HG03025 (cell line): Measurements from ENCODE around the gene ATP1A2.
"Not testable (repeated sequence)": the region's sequence is repeated elsewhere in the genome, so short reads cannot be mapped to it uniquely, and the experiment has no call there.

Experiments used
- ATAC-seq: cut with Tn5 transposase; IDR thresholded peaks from one replicate; pipeline ENCODE4 v1.9.1; 2021; ENCODE audit warnings: mild to moderate bottlenecking, moderate library complexity; ENCODE audit not compliant: unreplicated experiment, low FRiP score

The ATP1A2 gene

DNA sequence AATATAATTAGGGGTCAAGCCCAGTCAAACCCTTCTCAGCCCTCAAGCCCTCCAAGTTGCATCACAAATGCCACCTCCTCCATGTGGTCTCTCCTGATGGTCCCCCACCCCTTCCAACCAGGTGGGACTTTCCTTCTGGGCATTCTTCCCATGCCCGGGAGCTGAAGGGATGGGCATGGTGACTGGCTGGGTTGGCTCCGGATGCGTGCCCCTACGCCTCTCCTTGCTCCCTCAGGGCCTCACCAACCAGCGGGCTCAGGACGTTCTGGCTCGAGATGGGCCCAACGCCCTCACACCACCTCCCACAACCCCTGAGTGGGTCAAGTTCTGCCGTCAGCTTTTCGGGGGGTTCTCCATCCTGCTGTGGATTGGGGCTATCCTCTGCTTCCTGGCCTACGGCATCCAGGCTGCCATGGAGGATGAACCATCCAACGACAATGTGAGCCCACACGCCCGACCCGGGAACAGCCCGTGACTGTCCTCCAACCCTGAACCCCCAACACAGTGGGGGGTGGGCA lies 7.5 kb downstream of the ATP1A2 start:
- ATAC-seq, result no peak

DNA sequence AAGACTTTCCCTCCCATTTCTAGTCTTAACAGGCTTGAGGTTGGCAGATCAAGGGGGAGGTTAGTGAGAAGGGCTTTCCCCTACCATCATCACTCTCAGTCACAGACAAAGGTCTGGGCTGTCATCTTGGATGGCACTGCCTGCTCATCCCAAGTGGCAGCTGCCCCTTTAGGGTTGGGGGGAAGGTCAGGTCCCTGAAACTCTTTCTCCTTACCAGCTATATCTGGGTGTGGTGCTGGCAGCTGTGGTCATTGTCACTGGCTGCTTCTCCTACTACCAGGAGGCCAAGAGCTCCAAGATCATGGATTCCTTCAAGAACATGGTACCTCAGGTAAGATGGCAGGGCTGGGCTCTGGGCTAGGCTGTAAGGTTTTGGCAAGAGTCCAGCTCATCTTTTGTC lies 8.2 kb downstream of the ATP1A2 start:
- no peak for ATAC-seq

DNA sequence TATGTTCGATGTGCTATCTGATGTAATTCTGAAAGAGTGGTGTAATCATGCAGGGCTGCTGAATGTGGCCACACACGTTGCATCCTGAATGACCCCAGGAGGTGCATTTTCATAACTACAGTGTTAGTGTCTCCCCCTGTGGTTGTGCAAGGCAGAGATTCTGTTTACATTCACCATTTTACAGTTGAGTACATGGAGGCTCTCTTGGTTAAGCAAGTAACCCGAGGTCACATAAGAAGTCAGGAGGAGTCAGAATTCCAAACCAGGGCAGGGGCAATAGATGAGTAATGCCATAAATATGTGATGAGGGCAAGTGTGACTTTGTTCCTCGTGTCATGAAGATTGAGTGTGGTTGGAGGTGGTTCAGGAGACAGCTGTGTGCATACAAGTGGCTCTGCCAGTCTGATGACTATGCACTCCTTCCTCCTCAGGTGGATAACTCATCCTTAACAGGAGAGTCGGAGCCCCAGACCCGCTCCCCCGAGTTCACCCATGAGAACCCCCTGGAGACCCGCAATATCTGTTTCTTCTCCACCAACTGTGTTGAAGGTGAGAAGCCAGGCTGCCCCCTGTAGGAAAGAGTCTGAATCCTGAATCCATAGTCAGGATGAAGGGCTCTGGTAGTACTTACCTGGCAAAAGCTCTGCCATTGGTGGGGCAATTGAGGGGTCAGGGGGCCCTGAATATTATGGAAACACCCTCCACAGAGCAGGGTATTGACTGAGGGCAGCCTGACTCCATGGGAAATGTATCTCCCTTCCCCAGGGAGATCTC lies 9.3 kb downstream of the ATP1A2 start:
- ATAC-seq, result no peak

DNA sequence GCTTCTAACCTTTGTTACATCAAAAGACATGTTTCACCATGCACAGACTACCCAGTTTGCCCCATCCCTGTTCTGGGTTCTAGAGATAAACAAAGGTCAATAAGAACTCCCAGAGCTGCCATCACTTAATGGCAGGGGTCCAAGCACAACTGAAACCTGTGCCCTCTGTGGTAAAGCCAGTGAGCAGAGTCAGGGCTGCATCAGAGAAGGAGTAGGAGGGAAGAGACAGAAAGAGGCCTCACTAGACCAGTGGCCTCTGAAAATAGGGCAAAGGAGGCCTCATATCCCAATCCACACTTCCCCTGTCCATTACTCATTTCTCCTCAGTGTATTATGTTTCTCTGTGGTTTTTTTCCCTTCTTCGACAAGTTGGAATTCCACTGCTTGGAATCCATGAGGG lies 10.2 kb downstream of the ATP1A2 start:
- no peak for ATAC-seq

DNA sequence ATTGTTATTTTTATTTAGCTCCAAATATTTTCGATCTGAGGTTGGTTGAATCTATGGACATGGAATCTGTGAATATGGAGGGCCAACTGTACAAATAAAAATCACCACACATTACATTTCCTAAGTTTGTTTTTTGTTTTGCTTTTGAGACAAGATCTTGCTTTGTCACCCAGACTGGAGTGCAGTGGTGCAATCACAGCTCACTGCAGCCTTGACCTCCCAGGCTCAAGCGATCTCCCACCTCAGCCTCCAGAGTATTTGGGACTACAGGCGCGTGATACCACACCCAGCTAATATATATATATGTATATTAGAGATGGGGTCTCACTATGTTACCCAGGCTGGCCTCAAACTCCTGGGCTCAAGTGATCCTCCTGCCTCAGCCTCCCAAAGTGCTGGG lies 10.8 kb downstream of the ATP1A2 start:
- ATAC-seq, result not testable (repeated sequence)

DNA sequence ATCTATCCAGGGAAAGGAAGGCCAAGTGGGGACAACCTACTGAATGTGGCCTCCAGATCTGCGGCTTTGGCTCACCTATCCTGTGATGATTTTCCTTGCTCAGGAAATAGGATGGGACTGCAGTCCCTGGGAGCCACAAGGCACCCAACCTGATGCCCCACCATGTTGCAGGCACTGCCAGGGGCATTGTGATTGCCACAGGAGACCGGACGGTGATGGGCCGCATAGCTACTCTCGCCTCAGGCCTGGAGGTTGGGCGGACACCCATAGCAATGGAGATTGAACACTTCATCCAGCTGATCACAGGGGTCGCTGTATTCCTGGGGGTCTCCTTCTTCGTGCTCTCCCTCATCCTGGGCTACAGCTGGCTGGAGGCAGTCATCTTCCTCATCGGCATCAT lies 11.8 kb downstream of the ATP1A2 start:
- no peak for ATAC-seq

DNA sequence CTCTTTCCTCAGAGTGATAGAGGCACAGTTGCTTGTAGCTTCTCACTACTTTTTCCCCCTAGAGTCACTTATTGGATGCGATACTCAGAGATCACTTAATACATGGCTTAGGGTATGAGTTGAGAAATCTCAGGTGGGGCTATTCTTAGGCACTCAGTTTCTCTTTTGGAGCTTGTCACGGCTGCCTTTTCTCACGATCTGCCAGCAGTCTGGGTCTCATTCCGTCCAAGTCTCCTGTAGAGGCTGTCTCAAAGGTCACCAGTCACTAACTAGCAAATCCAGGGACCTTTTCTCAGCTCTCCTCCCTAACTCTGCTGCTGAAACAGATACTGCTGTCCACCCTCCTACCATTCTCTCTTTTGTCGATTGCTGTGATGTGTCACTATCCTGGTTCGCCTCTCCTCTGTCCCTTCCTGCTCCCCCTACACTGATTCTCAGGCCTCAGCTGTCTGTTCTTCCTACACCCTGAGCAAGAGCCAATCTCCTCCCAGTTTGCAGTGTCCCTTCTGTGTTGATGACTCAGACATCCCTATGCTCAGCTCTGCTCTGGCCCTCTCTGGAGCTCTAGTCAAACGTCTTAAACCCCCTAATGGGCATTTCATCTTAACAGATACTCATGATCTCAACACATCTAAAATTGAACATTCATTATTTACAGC lies 12.4 kb downstream of the ATP1A2 start:
- ATAC-seq, result no peak

DNA sequence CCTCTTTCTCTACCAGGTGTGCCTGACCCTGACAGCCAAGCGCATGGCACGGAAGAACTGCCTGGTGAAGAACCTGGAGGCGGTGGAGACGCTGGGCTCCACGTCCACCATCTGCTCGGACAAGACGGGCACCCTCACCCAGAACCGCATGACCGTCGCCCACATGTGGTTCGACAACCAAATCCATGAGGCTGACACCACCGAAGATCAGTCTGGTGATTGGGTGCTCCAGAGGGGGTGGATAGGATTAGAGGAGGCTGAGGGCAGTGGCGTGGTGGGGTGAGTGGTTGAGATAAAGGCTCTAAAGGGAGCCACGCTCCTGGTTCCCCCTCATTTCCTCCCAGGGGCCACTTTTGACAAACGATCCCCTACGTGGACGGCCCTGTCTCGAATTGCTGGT lies 13.1 kb downstream of the ATP1A2 start:
- no peak for ATAC-seq

DNA sequence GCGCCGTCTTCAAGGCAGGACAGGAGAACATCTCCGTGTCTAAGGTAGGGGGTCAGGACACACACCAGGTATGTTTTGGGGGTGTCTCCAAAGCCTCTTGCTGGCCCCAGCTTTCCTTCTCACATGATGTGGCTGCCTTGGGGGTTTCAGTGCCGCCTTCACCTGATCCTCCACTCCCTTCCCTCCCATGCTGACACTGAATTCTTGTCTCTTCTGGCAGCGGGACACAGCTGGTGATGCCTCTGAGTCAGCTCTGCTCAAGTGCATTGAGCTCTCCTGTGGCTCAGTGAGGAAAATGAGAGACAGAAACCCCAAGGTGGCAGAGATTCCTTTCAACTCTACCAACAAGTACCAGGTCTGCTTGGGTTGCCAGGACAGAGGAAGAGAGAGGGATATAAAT lies 13.5 kb downstream of the ATP1A2 start:
- no peak for ATAC-seq

DNA sequence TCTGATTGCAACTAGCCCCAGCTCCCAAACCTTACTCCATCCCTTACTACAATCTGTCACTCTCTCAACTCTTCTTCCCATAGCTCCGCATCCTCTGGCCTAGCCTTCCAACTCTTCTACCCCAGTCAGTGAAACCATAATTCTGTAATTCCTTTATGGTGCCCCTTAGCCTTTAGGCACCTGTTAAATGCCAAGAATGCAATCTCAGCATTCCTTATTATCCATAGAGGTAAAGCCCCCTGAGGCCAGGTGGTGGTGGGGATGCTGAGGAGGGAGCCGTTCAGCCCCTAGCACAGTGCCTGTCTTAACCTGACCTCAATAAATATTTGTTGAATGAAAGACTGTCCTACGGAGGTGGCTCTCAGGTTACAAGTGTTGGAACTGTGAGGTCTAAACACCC lies 14.0 kb downstream of the ATP1A2 start:
- ATAC-seq, result no peak

DNA sequence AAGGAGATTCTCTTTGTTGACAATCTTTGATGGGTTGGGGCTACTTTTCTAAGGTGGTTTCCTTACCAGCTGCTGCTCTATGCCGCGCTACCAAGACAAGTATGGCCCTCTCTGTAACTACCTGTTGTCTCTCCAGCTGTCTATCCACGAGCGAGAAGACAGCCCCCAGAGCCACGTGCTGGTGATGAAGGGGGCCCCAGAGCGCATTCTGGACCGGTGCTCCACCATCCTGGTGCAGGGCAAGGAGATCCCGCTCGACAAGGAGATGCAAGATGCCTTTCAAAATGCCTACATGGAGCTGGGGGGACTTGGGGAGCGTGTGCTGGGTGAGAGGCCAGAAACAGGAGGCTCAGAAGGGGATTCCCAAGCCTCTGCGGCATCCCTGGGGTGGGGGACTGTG lies 14.4 kb downstream of the ATP1A2 start:
- no peak for ATAC-seq

DNA sequence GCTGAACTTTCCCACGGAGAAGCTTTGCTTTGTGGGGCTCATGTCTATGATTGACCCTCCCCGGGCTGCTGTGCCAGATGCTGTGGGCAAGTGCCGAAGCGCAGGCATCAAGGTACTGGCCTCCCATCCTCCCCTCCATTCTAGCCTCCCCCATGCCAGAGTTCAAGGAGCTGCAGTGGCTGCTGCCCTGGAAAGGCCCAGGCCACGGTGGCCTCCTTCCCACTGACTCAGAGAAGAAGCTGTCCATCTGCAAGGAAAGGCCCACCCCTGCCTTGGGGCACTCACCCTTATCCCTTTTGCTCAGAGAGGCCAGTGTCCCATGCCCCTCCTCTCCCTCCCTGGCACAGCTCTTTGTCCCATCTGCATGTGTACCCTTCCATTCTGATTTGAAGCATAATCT lies 14.9 kb downstream of the ATP1A2 start:
- no peak for ATAC-seq

DNA sequence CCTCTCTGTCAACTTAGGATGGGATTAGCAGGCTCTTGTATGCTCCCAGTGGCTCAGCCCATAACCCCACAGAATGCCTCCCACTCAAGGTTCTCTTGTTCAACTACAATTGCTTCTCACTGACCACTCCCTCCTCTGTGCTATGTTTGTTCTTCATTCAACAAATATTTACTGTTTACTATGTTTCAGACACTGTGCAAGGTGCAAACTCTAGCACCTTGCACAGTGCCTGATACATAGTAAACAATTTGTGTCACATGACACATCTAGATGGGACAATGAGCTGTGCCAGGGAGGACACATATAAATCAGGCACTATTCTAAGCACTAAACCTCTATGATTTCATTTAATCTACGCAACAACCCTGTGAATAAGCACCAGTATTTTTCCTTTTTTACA lies 15.4 kb downstream of the ATP1A2 start:
- ATAC-seq, result no peak

DNA sequence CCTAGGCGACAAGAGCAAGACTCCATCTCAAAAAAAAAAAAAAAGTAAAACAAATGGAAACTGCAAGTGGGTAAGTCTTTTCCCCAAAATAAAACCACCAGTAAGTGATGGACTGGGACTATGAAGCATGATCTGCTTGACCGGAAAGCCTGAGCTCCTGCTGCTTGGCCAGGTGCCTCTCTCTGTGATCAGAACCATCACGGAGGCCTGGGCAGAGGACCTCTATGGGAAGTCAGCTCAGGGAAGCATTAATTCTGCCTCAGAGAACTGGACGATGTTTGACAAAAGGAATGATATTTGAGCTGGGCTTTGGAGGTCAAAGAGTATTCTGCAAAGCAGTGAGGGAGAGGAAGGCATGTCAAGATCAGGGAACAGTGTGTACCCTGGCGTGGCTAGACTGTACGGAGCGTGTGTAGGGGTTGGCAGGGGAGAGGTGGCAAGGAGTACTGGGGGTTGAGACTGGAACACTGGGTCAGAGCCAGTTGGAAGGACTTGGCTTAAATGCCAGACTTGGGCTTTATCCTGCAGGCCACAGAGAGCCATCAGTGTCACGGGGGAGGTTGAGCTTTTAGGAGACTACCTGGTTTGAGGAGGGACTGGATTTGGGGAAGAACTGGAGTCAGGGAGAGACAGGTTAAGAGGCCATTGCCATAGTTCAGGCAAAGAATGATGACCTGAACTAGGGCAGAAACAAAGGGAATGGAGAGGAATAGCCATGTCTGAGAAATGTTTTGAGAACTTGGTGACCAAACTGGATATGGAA lies 16.4 kb downstream of the ATP1A2 start:
- ATAC-seq, result no peak

DNA sequence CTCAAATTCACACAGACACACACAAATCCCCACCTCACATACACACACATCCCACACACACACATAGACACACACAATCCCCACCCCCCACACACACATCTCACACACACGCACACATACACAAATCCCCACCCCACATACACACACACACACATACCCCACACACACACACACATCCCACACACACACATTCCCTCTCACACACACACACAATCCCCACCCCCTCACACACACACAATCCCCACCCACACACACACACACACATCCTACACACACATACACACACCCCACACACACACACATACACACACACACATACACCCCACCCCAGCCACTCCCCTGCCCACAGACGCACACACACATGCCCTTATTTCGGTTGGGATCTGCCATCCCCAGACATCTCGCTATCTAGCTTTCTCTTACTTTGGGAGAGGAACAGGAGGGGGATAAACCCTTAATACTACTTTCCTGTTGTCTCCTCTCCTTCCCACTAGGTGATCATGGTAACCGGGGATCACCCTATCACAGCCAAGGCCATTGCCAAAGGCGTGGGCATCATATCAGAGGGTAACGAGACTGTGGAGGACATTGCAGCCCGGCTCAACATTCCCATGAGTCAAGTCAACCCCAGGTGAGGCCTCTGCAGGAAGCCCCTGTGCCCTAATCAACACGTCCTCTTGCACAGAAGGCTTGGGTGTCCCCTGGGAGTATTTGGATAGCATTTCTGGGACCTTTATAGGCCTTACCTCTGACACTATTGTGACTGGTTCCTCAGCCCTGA lies 18.6 kb downstream of the ATP1A2 start:
- no peak for ATAC-seq

DNA sequence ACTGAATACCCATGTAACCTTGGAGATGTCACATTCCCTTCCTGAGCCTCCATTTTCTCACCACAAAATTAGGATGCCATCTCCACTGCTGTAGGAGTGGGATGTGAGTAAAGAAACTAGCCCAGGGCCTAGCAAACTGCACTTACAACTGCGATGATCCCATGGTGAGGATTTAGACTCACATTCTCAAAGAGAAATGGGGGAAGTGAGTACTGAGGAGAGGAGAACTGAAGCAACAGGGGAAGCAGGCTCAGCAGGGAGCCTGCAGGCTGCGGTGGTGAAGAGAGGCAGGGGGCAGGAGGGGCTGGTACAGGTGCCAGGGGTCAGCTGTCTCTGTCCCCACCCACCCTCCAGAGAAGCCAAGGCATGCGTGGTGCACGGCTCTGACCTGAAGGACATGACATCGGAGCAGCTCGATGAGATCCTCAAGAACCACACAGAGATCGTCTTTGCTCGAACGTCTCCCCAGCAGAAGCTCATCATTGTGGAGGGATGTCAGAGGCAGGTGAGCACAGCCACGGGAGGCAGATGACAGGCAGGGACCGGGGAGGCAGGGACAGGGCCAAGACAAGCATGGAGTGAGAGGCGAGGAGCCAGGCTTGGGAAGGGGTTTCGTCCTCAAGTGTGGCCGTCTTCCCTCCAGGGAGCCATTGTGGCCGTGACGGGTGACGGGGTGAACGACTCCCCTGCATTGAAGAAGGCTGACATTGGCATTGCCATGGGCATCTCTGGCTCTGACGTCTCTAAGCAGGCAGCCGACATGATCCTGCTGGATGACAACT lies 19.4 kb downstream of the ATP1A2 start:
- ATAC-seq, result no peak

DNA sequence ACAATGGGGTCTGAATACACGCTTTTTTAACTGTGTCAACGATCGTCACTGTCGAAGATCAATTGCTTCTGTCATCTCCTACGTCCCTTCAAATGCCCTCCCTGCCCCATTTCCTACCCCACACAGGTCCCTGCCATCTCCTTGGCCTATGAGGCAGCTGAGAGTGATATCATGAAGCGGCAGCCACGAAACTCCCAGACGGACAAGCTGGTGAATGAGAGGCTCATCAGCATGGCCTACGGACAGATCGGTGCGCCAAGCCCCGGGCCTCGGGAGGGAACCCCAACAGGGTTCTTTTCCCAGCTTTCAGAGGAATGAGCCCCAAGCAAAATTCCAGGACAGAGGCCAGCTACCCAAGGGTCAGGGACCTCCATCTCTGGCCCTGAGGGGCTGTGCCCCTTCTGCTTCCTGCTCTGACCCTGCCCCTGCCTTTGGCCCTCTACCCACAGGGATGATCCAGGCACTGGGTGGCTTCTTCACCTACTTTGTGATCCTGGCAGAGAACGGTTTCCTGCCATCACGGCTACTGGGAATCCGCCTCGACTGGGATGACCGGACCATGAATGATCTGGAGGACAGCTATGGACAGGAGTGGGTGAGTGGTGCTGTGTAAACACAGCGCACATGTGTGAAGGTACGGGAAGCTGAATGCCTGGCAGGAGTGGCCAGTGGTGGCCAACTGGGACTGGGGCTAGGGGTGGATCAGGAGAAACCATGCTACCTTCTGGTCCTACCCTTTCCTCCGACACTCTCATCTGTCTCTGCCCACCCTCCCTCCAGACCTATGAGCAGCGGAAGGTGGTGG lies 20.8 kb downstream of the ATP1A2 start:
- no peak for ATAC-seq

DNA sequence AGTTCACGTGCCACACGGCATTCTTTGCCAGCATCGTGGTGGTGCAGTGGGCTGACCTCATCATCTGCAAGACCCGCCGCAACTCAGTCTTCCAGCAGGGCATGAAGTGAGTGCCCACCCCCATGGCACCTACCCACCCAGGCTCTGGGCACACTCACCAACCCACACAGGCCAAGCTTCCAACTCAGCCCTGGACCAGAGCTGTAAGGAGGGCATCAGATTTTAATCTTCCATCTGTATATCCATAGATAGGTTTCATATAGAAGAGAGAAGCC lies 21.3 kb downstream of the ATP1A2 start:
- ATAC-seq, result no peak

DNA sequence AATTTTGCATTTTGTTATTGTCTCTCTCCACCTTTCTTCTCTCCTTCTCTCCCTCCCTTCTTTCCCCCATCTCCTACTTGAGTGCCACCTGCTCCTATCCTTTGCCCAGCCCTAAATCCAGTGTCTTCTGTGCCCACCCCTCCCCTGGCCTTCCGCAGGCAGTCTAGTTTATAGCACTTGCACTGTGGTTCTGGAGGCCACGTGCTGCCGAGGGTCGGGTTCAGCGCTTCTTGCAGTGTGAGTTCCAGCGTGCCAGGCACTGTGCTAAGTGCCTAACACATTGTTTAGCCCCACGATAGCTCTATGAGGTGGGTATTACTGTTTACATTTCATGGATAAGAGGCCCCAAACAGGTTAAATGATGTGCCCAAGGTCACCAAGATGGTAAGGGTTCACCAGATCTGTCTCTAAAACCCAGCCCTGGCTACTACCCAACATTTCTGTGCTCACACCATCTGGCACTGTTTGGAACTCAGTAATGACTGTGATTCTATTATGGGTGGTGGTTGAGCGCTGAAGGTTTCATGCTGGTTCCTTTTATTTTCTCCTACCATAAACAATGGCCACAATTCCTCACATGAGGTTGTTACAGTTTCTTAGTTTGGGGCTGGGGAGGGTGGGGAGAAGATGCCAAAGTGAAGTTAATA lies 21.8 kb downstream of the ATP1A2 start:
- ATAC-seq, result no peak
